Activated gamma-delta T cell treated with anti-CD3 and anti-CD28 coated beads, Interleukin-2, amount 50 U/mL, for 16 hours (primary cell): ENCODE measurements around the gene SPOCK1.

Experiments used
- DNase-seq: peaks from one replicate; pipeline ENCODE4 v3.0.0-alpha.2; 2020; ENCODE audit warnings: low read depth

Gene SPOCK1

GRCh38 chr5:137328991-137329390 is 170.1 kb downstream of the SPOCK1 start:
- no peak for DNase-seq

- DNase-seq: no peak
Measured at GRCh38 chr5:137328463-137328862, 170.7 kb downstream of the SPOCK1 start.

DNA sequence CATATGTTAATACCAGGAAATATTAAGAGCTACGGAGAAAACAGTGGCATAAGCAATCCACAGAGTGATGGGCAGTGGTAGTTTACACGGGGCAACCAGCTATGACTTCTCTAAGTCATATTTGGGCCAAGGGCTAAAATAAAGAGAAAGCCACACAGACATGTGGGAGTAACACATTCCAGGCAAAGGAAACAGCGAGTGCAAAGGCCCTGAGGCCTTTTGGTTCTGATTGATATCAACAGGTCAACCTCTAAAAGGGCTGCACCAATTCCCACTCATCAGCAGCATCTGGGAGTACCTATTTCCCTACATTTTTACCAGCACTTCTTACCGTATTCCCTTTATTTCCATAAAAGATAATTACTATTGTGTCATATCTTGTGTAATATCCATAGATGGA is 173.4 kb downstream of the SPOCK1 start:
- no peak for DNase-seq

DNA sequence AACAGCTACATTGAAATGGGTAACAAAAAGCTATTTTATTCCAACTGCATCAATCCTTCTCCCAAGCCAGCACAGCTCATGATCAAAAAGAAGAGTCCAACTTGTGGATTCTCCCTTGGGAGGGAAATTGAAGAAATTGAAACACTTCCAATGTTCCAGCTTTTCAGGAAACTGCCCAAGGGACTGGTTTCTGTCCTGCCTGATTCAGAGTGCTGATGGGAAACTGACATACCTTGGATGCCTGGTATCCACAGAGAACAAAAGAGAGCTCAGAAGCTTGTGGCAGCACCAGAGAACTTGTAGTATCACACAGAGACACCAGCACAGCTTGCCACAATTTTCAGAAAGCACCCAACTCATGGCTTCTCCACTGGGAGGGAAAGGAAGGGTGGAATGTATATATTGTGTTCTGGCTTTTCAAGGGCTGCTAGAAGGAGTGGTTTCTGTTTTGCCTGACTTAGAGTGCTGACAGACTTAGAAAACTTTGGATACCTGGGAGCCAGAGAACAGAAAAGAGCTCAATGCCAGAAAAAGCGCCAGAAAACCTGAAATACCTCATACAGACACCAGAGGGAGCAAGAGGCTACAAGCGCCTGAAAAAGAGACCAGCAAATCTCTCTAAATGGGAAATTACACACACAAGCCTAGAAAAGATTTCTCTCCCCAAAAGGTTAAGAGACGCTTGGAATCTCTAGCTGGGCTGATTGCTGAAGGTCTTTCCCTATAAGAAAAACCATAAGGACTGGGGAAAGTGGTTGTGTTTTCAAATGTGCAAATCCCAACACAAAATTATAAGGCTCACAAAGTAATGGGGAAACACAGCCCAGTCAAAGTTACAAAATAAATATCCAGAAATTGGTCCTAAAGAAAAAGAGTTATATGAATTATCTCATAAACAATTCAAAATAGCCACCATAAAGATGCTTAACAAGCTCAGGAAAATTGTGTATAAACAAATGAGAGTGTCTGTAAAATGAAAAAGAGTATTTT is 178.8 kb downstream of the SPOCK1 start:
- no peak for DNase-seq

GRCh38 chr5:137318027-137318426 is 181.1 kb downstream of the SPOCK1 start:
- DNase-seq: no peak

DNA sequence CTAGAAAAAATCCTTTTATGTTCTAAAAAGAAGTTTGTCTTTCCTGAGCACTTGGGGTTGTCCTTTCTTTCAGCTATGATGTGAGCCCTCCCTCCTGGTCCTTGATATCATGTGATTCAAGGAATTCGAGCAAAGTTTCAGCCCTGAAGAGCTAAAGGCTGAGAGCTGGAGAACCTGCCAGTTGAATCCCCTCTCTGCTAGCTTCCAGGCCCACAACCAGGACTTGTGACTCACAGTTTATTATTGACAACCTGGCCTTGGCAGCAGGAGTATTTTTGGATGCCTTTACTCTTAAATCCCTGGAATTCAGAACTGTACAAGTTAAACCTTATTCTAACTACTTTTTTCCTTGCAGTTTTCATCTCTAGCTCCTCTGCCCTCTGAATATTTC is 182.8 kb downstream of the SPOCK1 start:
- no peak for DNase-seq

DNA sequence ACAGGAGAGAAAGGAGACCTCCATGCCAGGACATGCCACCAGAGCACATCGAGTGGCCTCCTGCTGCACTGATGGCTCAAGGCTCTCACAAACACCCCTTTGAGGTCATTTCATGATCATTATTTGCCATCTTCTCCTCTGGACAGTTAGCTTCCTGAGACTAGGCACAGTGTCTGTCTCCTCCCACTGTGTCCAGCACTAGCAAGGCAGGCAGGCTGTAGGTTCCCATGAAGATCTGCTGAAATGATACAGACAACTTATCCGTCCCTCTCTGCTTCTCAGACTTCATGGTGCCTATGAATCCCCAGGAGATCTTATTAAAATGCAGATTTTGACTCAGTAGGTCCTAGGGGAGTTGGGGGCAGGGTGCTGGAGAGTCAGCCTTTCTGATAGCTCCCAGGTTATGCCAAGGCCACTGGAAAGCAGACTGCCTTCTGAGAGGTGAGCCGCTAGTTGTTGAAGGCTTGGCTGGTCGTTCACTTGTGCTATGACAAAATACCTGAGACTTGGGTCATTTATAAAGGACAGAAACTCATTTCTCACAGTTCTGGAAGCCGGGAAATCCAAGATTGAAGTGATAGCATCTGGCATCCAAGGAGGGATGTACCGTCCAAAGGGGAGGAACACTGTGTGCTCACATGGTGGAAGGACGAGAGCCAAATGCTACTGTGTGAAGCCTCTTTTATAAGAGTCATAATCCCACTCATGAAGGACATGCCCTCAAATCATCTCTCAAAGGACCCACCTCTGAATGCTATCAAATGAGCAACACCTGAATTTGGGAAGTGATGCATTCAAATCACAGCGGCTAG is 183.4 kb downstream of the SPOCK1 start:
- DNase-seq: no peak

DNA sequence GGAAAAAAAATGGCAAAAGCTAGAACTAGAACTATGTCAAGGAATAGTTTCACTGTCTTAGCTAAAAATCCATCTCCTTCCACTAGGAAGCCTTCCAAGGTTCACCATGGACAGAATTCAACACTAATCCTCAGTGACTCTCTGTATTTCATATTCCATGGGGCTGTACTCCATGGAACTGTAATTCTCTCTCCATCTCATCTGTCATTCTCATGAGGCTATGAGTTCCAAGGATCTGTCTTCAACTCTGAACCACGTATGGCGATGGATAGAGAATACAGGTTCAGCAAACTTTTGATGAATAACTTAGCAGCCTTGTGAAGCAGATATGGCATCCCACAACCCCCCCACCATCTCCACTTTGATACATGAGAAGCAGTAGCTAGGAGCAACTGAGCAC is 184.0 kb downstream of the SPOCK1 start:
- no peak for DNase-seq

GRCh38 chr5:137313526-137314175 is 185.5 kb downstream of the SPOCK1 start:
- DNase-seq: no peak

DNA sequence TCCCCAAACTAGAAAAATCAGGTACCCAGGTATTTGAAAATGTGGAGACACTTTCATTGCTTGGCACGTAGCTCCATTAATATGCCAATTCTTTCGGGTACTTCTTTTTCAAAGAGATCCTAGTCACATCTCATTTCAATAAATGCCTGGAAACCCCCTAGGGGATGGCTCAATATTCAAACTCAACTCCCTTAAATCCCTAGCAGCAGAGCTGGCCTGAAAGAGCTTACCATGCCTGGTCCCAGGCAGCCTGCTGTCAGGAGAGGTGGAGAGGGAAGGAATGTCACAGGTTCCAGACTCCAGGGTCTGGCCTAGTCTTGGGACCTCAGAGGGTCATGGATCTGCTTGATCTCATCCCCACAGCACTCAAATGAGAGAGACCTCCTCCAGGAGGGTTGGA is 187.1 kb downstream of the SPOCK1 start:
- no peak for DNase-seq

GRCh38 chr5:137310051-137310730 is 188.9 kb downstream of the SPOCK1 start:
- no peak for DNase-seq

- DNase-seq: no peak
Measured at GRCh38 chr5:137309290-137309689, 189.8 kb downstream of the SPOCK1 start.

DNA sequence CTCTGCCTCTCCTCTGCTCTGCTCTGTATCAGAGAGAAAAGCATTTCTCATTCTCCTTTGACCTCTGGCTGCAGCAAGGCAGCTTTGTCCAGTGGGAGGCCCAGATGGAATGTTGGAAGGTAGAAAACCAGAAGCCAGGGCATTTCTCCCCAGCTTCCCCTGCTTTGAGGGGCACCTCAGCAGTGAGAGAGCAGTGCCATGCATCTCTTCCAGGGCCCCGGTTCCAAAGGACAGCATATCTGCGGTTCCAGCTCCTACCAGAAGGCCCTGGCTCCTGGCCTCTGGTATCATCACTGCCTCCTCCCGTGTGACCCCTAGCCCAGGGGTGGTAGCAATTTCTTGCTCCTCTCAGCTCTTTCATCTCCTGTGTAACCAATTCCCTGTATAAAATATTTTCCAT is 190.8 kb downstream of the SPOCK1 start:
- no peak for DNase-seq

- DNase-seq: no peak
Measured at GRCh38 chr5:137306903-137307302, 192.2 kb downstream of the SPOCK1 start.

GRCh38 chr5:137305971-137306602 is 193.0 kb downstream of the SPOCK1 start:
- DNase-seq: no peak

DNA sequence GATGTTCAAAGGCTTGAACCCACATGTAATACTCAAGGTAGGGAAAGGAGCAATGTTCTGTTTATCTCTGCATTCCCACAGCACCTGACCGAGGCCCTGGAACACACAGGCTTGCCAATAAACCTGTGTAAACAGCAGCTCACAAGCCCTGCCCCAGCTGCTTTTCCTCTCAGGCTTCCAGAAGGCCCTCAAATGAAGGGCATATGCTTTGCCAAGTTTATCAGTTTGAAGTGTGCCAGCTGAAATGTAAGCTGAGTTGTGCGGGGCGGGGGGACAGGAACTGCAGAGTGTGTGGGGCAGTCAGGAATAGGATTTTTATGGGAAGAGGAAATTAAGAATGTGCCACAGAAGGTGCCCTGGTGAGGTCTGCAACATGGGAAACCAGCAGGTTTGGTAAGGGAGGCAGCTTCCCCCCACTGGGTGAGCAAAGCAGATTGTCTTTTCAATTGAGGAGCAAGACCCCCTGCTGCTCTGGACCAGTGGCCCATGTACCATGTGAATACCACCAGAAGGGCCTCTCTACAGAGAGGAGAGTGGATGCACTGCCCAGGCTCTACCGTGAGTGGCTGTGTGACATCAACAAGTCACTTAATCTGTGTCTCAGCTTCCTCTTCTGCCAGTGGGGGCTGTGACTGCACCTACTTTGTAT is 194.8 kb downstream of the SPOCK1 start:
- DNase-seq: no peak

- DNase-seq: no peak
Measured at GRCh38 chr5:137303509-137303908, 195.6 kb downstream of the SPOCK1 start.

GRCh38 chr5:137300411-137301240 is 198.5 kb downstream of the SPOCK1 start:
- no peak for DNase-seq

GRCh38 chr5:137296213-137296781 is 202.8 kb downstream of the SPOCK1 start:
- no peak for DNase-seq

GRCh38 chr5:137294604-137295003 is 204.5 kb downstream of the SPOCK1 start:
- no peak for DNase-seq
